PC-3 (cell line): ENCODE measurements around the gene GPC5. TPM values are rescaled to one million over a fixed set of nuclear protein-coding genes. Genes with fewer than 3 reads are reported as not detected.

Source experiments
- ATAC-seq: fragments of 200-7000 bp; cut with Tn5 transposase; 2 replicates; pipeline ENCODE4 v1.9.1; 2020; ENCODE audit warnings: mild to moderate bottlenecking, moderate library complexity
- BruUV-seq: library from RNA; stranded (reverse); fragments of 400-500 nt; replicated peaks from 2 replicates; lab custom pipeline; 2021; lab: Mats Ljungman, UMichigan
- CTCF ChIA-PET: fragments of 300-600 bp; sonication (Branson Sonifier 250); formaldehyde crosslinking; loops from one replicate; lab custom pipeline; 2022; ENCODE audit warnings: antibody characterized with exemption; lab: Charles Lee
- POLR2A ChIA-PET: fragments of 300-600 bp; sonication (Branson Sonifier 250); formaldehyde crosslinking; loops from one replicate; lab custom pipeline; 2022; ENCODE audit warnings: antibody characterized with exemption; ENCODE audit not compliant: unreplicated experiment; lab: Charles Lee
- DNase-seq: peaks from one replicate; pipeline ENCODE4 v3.0.0-alpha.2; 2015
- H2AFZ ChIP-seq: fragments of 300-600 bp; sonication (generic); 2 replicates; pipeline ENCODE4 v1.6.0; 2016; ENCODE audit warnings: antibody characterized with exemption, low read length
- H3F3A ChIP-seq: fragments of 300-600 bp; sonication (generic); one replicate; pipeline ENCODE4 v1.6.0; 2017; ENCODE audit warnings: antibody characterized with exemption, low read length, control low read depth, mild to moderate bottlenecking; ENCODE audit not compliant: unreplicated experiment
- H3K27ac ChIP-seq: fragments of 300-600 bp; sonication (generic); 2 replicates; pipeline ENCODE4 v1.5.1; 2016; ENCODE audit warnings: mild to moderate bottlenecking, low read length
- H3K27me3 ChIP-seq: fragments of 300-600 bp; sonication (generic); 2 replicates; pipeline ENCODE4 v1.6.1; 2016; ENCODE audit warnings: low read length, mixed read lengths
- H3K36me3 ChIP-seq: fragments of 300-600 bp; sonication (generic); 2 replicates; pipeline ENCODE4 v1.6.1; 2016; ENCODE audit warnings: low read depth, mixed run types, low read length, mixed read lengths
- H3K4me1 ChIP-seq: fragments of 300-600 bp; sonication (generic); 2 replicates; pipeline ENCODE4 v1.5.1; 2016; ENCODE audit warnings: low read length; ENCODE audit not compliant: insufficient read depth
- H3K4me2 ChIP-seq: fragments of 300-600 bp; sonication (generic); 2 replicates; pipeline ENCODE4 v1.6.0; 2016; ENCODE audit warnings: low read length
- H3K4me3 ChIP-seq: fragments of 300-600 bp; sonication (generic); 2 replicates; pipeline ENCODE4 v1.5.1; 2016; ENCODE audit warnings: mild to moderate bottlenecking, low read length, mixed read lengths
- H3K79me2 ChIP-seq: fragments of 300-600 bp; sonication (generic); 2 replicates; pipeline ENCODE4 v1.6.1; 2017; ENCODE audit warnings: low read length, mixed read lengths
- H3K9ac ChIP-seq: fragments of 300-600 bp; sonication (generic); 2 replicates; pipeline ENCODE4 v1.6.0; 2016; ENCODE audit warnings: mild to moderate bottlenecking, low read length
- H3K9me2 ChIP-seq: fragments of 300-600 bp; sonication (generic); replicated peaks from 2 replicates; pipeline ENCODE4 v1.6.1; 2016; ENCODE audit warnings: mixed run types, low read length, mixed read lengths
- H3K9me3 ChIP-seq: fragments of 300-600 bp; sonication (generic); 2 replicates; pipeline ENCODE4 v1.6.1; 2016; ENCODE audit warnings: low read length, mixed read lengths
- H4K20me1 ChIP-seq: fragments of 300-600 bp; sonication (generic); 2 replicates; pipeline ENCODE4 v1.6.1; 2016; ENCODE audit warnings: low read length, mixed read lengths
- EZH2 ChIP-seq: fragments of 300-600 bp; sonication (generic); IDR thresholded peaks from one replicate; pipeline ENCODE4 v1.6.1; 2017; ENCODE audit warnings: antibody characterized with exemption, mild to moderate bottlenecking, low read length; ENCODE audit not compliant: unreplicated experiment
- EZH2phosphoT487 ChIP-seq: fragments of 300-600 bp; sonication (generic); IDR thresholded peaks from 2 replicates; pipeline ENCODE4 v1.6.1; 2018; ENCODE audit warnings: mild to moderate bottlenecking, antibody characterized with exemption, low read length, borderline replicate concordance
- intact Hi-C: fragments of 100-400 bp; cut with micrococcal nuclease; formaldehyde crosslinking; loops from 2 replicates; pipeline ENCODE4 v1.9.0; 2023
- total RNA-seq: library from RNA; depleted of rRNA; stranded (reverse); fragments of >200 nt; gene quantifications from 2 replicates; pipeline ENCODE4 v1.2.3, GENCODE V29; 2014
- TF ChIP-seq, protein P1 (sequence below): fragments of 300-600 bp; sonication (generic); conservative IDR thresholded peaks from 2 replicates; pipeline ENCODE4 v1.5.1; 2017; ENCODE audit warnings: antibody characterized with exemption, low read depth, mild to moderate bottlenecking, low read length

The GPC5 gene
- total RNA-seq, 1 experiment from 2014 or later: not detected

DNA sequence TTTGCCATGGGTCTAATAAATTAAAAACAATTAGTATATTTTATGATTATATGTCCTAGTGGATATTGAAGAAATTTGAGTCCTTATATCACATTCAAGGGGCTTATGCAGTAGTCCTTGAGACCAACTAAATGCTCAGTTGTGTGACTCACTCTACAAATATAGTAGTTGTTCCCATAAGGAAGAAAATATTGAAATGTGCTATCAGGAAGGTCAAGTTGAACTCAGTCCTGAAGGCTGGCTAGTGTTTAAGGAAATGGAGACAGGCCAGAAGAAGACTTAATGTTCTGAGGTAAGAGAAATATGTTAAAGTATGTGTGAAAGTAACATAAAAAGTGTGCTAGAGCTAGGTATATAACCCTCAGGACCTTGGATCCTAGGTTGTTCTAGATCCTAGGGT, 1062.1 kb downstream of the GPC5 start:
- no peak for TF ChIP-seq EZH2phosphoT487
- TF ChIP-seq, protein P1, sequence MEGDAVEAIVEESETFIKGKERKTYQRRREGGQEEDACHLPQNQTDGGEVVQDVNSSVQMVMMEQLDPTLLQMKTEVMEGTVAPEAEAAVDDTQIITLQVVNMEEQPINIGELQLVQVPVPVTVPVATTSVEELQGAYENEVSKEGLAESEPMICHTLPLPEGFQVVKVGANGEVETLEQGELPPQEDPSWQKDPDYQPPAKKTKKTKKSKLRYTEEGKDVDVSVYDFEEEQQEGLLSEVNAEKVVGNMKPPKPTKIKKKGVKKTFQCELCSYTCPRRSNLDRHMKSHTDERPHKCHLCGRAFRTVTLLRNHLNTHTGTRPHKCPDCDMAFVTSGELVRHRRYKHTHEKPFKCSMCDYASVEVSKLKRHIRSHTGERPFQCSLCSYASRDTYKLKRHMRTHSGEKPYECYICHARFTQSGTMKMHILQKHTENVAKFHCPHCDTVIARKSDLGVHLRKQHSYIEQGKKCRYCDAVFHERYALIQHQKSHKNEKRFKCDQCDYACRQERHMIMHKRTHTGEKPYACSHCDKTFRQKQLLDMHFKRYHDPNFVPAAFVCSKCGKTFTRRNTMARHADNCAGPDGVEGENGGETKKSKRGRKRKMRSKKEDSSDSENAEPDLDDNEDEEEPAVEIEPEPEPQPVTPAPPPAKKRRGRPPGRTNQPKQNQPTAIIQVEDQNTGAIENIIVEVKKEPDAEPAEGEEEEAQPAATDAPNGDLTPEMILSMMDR: no peak
- TF ChIP-seq EZH2: no peak
- Histone ChIP-seq H3K9me3 (no peaks in the 10 kb centered on the region), H3K4me1 (no peaks in the 10 kb centered on the region), H4K20me1 (no peaks in the 10 kb centered on the region), H3K36me3 (no peaks in the 10 kb centered on the region), H3F3A (no peaks in the 10 kb centered on the region), H3K9ac (no peak overlapping the region), H3K4me3 (no peak overlapping the region), H3K27ac (no peak overlapping the region), H3K9me2 (no peaks in the 10 kb centered on the region), H3K4me2 (no peak overlapping the region), H2AFZ (no peak overlapping the region), H3K27me3 (no peaks in the 10 kb centered on the region), H3K79me2 (no peaks in the 10 kb centered on the region)
- ATAC-seq: no peak; the same call in 1 of the 2 replicates
- ChIA-PET POLR2A (no interaction called here), CTCF (no interaction called here)
- DNase-seq: no peak
- BruUV-seq: no TSS peak
- intact Hi-C loops: no loop called here

DNA sequence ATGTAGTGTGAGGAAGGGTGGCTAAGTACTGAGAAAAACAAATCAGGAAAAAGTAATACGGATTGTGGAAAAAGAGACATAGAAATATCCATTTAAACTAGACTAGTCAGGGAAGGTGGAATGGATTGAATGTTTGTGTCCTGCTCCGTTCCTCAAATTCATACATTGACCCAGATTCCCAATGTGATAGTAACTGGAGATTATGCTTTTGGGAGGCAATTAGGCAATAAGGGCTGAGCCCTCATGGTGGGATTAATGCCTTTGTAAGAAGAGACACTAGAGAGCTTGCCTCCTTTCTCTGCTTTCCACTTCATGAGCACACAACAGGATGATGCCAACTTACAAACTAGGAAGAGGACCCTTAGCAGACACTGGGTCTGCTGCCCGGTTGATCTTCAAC, 1063.0 kb downstream of the GPC5 start:
- Histone ChIP-seq H3K9ac (no peak overlapping the region), H3K27me3 (no peaks in the 10 kb centered on the region), H3K79me2 (no peaks in the 10 kb centered on the region), H3K9me2 (no peaks in the 10 kb centered on the region), H3K4me2 (no peak overlapping the region), H3K4me1 (no peaks in the 10 kb centered on the region), H3K27ac (no peak overlapping the region), H2AFZ (no peak overlapping the region), H3F3A (no peaks in the 10 kb centered on the region), H3K36me3 (no peaks in the 10 kb centered on the region), H3K4me3 (no peak overlapping the region), H3K9me3 (no peaks in the 10 kb centered on the region), H4K20me1 (no peaks in the 10 kb centered on the region)
- DNase-seq (no peak), ATAC-seq (no peak)
- BruUV-seq: no TSS peak
- intact Hi-C loops: no loop called here
- ChIA-PET POLR2A (no interaction called here), CTCF (no interaction called here)
- TF ChIP-seq EZH2phosphoT487: no peak
- TF ChIP-seq EZH2: no peak
- TF ChIP-seq, protein P1: no peak

DNA sequence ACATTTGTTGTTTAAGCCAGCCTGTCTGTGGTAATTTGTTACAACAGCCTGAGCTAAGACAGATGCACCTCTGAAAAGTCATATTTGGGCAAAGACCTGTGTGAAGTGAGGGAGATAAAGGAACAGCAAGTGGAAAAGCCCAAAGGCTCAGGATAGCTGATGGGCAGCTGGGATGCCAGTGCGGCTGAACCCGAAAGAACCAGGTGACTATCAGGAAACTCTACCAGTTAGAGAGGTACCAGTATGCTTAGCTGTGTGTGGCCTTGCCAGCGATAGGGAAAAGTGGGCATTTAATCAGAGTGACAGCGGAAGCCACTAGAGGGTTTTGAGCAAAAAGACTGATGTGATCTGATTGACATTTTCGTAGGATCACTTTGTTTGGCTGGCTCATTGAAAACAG, 1063.4 kb downstream of the GPC5 start:
- Histone ChIP-seq H3F3A (no peaks in the 10 kb centered on the region), H2AFZ (no peak overlapping the region), H3K79me2 (no peaks in the 10 kb centered on the region), H3K27ac (no peak overlapping the region), H4K20me1 (no peaks in the 10 kb centered on the region), H3K9me3 (no peaks in the 10 kb centered on the region), H3K27me3 (no peaks in the 10 kb centered on the region), H3K4me3 (no peak overlapping the region), H3K9ac (no peak overlapping the region), H3K9me2 (no peaks in the 10 kb centered on the region), H3K36me3 (no peaks in the 10 kb centered on the region), H3K4me1 (no peaks in the 10 kb centered on the region), H3K4me2 (no peak overlapping the region)
- TF ChIP-seq EZH2 (no peak), EZH2phosphoT487 (no peak)
- TF ChIP-seq, protein P1: no peak
- ChIA-PET POLR2A (no interaction called here), CTCF (no interaction called here)
- no peak for DNase-seq
- BruUV-seq: no TSS peak
- intact Hi-C loops: no loop called here
- no peak for ATAC-seq
